Gastroesophageal sphincter (tissue), 4 donors: ENCODE data around the gene ANKRD60. TPM values are rescaled to one million over a fixed set of nuclear protein-coding genes. Genes with fewer than 3 reads are reported as not detected.

Source experiments
- ATAC-seq: fragments of 150-250 bp; one replicate; pipeline ENCODE4 v1.9.1; 2016; ENCODE audit warnings: mild to moderate bottlenecking, moderate library complexity
- H3K27ac ChIP-seq, 4 donors: fragments of 200-600 bp; sonication (generic) in 3 of 4; 1 replicate in 3 of 4; 2 replicates in 1 of 4; pipeline ENCODE4 v1.5.1; 2016 to 2019
- H3K27me3 ChIP-seq: fragments of 200-600 bp; sonication (generic); one replicate; pipeline ENCODE4 v1.5.1; 2019
- H3K36me3 ChIP-seq, 2 donors: fragments of 200-600 bp; sonication (generic); one replicate each; pipeline ENCODE4 v1.5.1; 2019; ENCODE audit warnings: control low read depth in 1 of 2
- H3K4me1 ChIP-seq, 3 donors: fragments of 200-600 bp; sonication (generic); 1 replicate in 2 of 3; 2 replicates in 1 of 3; pipeline ENCODE4 v1.5.1; 2016 to 2019; ENCODE audit warnings: control low read depth in 2 of 3
- H3K4me3 ChIP-seq, 2 donors: fragments of 200-600 bp; sonication (generic); one replicate each; pipeline ENCODE4 v1.5.1; 2019; ENCODE audit warnings: mild to moderate bottlenecking in 1 of 2, moderate library complexity in 1 of 2
- H3K9me3 ChIP-seq, 3 donors: fragments of 200-600 bp; sonication (generic); one replicate each; pipeline ENCODE4 v1.5.1; 2017 to 2019; ENCODE audit warnings: control low read depth in 2 of 3
- EP300 ChIP-seq: sonication (generic); formaldehyde crosslinking; IDR thresholded peaks from one replicate; pipeline ENCODE4 v1.6.1; 2017; ENCODE audit warnings: antibody characterized with exemption, mild to moderate bottlenecking
- POLR2A ChIP-seq, 2 donors: fragments of 450-650 bp; IDR thresholded peaks; one replicate each; pipeline ENCODE4 v1.6.1; 2017; ENCODE audit warnings: antibody characterized with exemption in 2 of 2, mild to moderate bottlenecking in 2 of 2, moderate library complexity in 1 of 2
- POLR2AphosphoS5 ChIP-seq: sonication (generic); formaldehyde crosslinking; IDR thresholded peaks from one replicate; pipeline ENCODE4 v1.6.1; 2017; ENCODE audit warnings: antibody characterized with exemption
- WGBS, 2 donors: methylation state at CpG; one replicate each; pipeline ENCODE4 v1.1.5; 2018; ENCODE audit warnings: low coverage in 1 of 2; 5-methylcytosine and 5-hydroxymethylcytosine counted together
- total RNA-seq, 4 donors: library from RNA; depleted of rRNA; stranded (reverse); fragments of >200 nt; gene quantifications; one replicate each; pipeline ENCODE4 v1.1.0, GENCODE V29; 2016
- TF ChIP-seq, protein P1 (sequence below), 4 experiments: fragments of 200-600 bp in 2 of 4; fragments of 450-650 bp in 2 of 4; sonication (generic) in 1 of 4; IDR thresholded peaks; one replicate each; pipeline ENCODE4 v1.5.1; 2017 to 2019; ENCODE audit warnings: antibody characterized with exemption in 4 of 4, mild to moderate bottlenecking in 2 of 4, moderate library complexity in 2 of 4

ANKRD60 gene
- total RNA-seq, 4 donors from 2014 or later: not detected

DNA sequence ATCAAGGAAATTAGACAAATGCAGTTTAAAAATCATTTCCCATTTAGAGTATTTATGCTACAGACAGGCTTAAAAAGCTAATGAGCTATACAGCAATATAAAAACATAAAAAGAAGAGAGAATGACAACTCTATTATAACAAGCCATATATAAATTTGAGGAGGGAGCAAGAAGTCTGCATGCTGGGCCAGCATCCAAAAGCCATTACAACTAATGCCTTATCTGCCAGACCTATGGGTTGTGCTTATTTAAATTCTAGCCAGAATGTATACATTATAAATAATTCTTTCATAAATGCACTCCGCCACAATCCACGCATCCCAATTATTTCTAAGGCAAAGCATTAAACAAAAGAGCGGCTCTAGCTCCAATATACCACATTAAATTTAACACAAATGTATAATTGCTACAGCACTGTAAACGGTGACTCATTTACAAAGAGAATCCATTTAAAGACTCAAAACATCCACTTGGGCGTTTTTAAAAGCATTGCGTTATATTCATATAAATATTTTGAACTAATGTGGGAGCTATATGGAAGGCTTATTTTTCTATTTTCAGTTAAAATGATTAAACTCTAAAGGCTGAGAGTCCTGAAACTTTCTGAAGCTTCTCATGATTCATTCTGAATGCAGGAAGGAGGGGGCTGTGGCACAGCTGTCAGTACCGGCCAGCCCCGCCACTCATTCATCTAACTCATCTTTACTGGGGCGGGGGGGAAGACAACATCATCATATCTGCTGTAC lies 43.3 kb upstream of the ANKRD60 start:
- Histone ChIP-seq H3K36me3 (peaks cover 0 to 48% of the 10 kb centered on the region in 2 donors), H3K4me1 (no peaks in the 10 kb centered on the region), H3K4me3 (no peak overlapping the region), H3K27me3 (no peaks in the 10 kb centered on the region), H3K9me3 (no peaks in the 10 kb centered on the region), H3K27ac (no peak overlapping the region)
- 66 to 80% methylated on average over 7 to 9 of the region's 9 CpGs for WGBS, 2 donors
- no peak for ATAC-seq
- TF ChIP-seq POLR2A (IDR thresholded peaks at IDR 0.05) (no peak), POLR2AphosphoS5 (no peak), EP300 (no peak)
- TF ChIP-seq, protein P1, sequence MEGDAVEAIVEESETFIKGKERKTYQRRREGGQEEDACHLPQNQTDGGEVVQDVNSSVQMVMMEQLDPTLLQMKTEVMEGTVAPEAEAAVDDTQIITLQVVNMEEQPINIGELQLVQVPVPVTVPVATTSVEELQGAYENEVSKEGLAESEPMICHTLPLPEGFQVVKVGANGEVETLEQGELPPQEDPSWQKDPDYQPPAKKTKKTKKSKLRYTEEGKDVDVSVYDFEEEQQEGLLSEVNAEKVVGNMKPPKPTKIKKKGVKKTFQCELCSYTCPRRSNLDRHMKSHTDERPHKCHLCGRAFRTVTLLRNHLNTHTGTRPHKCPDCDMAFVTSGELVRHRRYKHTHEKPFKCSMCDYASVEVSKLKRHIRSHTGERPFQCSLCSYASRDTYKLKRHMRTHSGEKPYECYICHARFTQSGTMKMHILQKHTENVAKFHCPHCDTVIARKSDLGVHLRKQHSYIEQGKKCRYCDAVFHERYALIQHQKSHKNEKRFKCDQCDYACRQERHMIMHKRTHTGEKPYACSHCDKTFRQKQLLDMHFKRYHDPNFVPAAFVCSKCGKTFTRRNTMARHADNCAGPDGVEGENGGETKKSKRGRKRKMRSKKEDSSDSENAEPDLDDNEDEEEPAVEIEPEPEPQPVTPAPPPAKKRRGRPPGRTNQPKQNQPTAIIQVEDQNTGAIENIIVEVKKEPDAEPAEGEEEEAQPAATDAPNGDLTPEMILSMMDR (IDR thresholded peaks at IDR 0.05): no peak

DNA sequence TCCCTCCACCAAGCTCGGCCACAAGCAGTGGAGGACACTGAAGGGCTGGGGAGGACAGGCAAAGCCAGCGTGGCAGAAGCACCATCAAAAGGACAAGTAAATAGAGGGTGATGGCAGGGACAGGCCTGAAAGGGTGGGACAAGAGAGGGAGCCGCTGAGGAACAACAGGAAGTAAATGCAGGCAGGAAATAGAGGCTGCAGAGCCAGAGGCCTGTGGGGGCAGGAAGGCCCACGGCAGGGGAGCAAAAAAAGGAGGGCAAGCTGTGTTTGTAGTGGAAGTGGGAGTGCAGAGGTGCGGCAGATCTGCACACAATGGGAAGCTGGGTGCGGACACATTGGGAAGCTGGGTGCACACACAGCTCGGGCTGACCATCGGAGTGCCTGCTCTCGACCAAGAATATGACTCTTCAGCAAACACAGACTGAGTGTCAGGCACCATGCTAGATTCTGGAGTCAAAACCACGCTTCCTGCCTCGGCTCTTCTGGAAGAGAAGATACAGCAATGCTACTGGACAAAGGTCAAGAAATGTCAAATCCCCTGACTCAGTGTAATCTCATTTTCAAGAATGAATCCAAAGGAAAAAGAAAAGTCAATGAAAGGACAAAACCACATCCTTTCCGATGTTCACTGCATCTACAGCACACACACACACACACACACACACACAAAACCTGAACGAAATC lies 40.6 kb upstream of the ANKRD60 start:
- TF ChIP-seq, protein P1 (IDR thresholded peaks at IDR 0.05): no peak
- TF ChIP-seq EP300: no peak
- no peak for TF ChIP-seq POLR2AphosphoS5
- no peak for TF ChIP-seq POLR2A (IDR thresholded peaks at IDR 0.05)
- Histone ChIP-seq H3K36me3 (peaks cover 0 to 75% of the 10 kb centered on the region in 2 donors), H3K27ac (no peak overlapping the region), H3K4me3 (no peak overlapping the region), H3K4me1 (no peaks in the 10 kb centered on the region), H3K9me3 (no peaks in the 10 kb centered on the region), H3K27me3 (no peaks in the 10 kb centered on the region)
- WGBS, 2 donors: 67 to 79% methylated on average over 4 to 12 of the region's 13 CpGs
- ATAC-seq: no peak

DNA sequence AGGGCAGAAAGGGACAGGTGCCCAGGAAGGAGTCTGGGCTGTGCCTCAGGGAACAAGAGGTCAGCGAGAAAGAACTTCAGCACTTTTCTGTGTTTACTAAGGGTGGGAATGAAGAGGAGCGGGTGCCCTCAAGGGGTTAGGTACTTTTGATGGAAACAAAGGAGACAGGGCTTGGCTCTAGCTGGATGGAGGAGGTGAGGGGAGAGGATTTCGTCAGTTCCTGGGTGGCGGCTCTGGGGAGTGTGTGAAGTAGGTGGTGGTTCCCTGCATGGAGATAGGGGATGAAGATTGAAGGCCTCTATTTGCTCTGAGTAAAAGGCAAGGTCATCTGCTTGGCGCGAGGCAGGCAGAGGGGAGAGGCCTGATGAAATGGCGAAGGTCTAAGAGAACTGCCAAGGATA lies 40.0 kb upstream of the ANKRD60 start:
- no peaks in the 10 kb centered on the region for H3K27me3 ChIP-seq
- H3K9me3 ChIP-seq: no peaks in the 10 kb centered on the region
- WGBS, 2 donors: 86 to 98% methylated on average over 6 to 7 of the region's 7 CpGs
- ATAC-seq: no peak
- H3K4me3 ChIP-seq: no peak overlapping the region
- H3K36me3 ChIP-seq: peaks cover 0 to 82% of the 10 kb centered on the region in 2 donors
- H3K4me1 ChIP-seq: no peaks in the 10 kb centered on the region
- TF ChIP-seq, protein P1 (IDR thresholded peaks at IDR 0.05): no peak
- TF ChIP-seq POLR2AphosphoS5 (no peak), EP300 (no peak), POLR2A (IDR thresholded peaks at IDR 0.05) (no peak)
- no peak overlapping the region for H3K27ac ChIP-seq

DNA sequence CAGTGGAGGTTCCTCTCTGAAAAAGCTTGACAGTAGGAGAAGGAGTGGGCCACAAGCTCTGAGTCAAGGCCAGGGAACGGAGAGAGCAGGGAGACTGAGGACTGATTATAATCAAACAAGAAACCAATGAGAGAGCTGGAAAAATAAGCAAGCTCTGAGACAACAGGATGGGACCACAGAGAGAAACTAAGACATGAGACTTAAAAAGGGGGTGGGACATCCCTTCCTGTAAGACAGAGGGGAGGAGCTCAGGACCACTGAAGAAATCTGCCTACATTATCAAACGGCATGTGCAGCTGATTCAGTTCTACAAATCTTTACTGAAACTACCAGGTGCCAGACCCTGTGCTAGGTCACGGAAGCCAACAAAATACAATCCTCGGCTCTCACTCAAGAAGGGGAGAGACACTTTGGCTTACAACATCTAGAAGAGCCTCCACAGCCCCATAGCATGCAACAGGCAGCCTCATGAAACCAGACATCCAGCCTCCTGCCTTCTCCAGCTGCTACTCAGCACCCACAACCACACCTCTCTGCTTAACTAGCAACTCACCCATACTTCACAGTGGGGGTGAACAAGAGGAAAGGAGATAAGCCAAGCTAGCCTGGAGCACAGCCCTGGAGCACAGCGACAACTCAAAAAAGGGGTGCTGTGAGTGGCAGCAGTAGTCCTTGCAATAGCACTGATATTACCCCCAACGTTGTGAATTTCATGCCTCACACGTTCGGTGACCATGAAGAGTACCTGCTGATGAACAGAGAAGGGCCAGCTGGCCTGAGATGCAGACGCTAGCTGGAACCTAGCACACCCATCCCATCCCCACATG lies 39.1 kb upstream of the ANKRD60 start:
- Histone ChIP-seq H3K36me3 (peaks cover 0 to 90% of the 10 kb centered on the region in 2 donors), H3K4me3 (no peak overlapping the region), H3K4me1 (no peaks in the 10 kb centered on the region), H3K27ac (no peak overlapping the region), H3K9me3 (no peaks in the 10 kb centered on the region), H3K27me3 (no peaks in the 10 kb centered on the region)
- TF ChIP-seq, protein P1 (IDR thresholded peaks at IDR 0.05): no peak
- TF ChIP-seq EP300 (no peak), POLR2A (IDR thresholded peaks at IDR 0.05) (no peak), POLR2AphosphoS5 (no peak)
- 64 to 95% methylated on average over 6 of the region's 9 CpGs for WGBS, 2 donors
- no peak for ATAC-seq
